Testis (tissue), 2 donors: ENCODE results near the gene C2CD3.

ENCODE experiments used
- CTCF ChIP-seq, 3 experiments: fragments of 450-650 bp in 2 of 3; fragments of 200-600 bp in 1 of 3; sonication (generic) in 1 of 3; IDR thresholded peaks; one replicate each; pipeline ENCODE4 v1.5.1; 2016 to 2019; ENCODE audit warnings: antibody characterized with exemption in 3 of 3, mild to moderate bottlenecking in 2 of 3, moderate library complexity in 1 of 3
- POLR2A ChIP-seq: fragments of 450-650 bp; IDR thresholded peaks from one replicate; pipeline ENCODE4 v1.6.1; 2017; ENCODE audit warnings: antibody characterized with exemption, mild to moderate bottlenecking, moderate library complexity

GRCh38 chr11:74069146-74070046, 101.4 kb downstream of the C2CD3 start:
- TF ChIP-seq POLR2A (no peak), CTCF (IDR thresholded peaks at IDR 0.05) (no peak)
